ENCODE data around the gene MELK. TPM values are rescaled to one million over a fixed set of nuclear protein-coding genes. Genes with fewer than 3 reads are reported as not detected.

MELK gene
- total RNA-seq, 1 experiment from 2014 or later: 63.2 TPM

- Histone ChIP-seq H4K20me1 (ENCODE audit: insufficient read depth) (no peaks in the 10 kb centered on the region), H2AFZ (ENCODE audit: low read depth, low read length, poor library complexity, severe bottlenecking) (no peak overlapping the region), H3K9me3 (ENCODE audit: control insufficient read depth in 1 of 2, insufficient read depth in 1 of 2, low read depth in 1 of 2, low read length in 2 of 2) (no peaks in the 10 kb centered on the region), H3K4me1 (ENCODE audit: control insufficient read depth in 1 of 2, insufficient read depth in 2 of 2, low read length in 2 of 2) (no peaks in the 10 kb centered on the region), H3K9ac (ENCODE audit: low read length) (no peak overlapping the region), H3K4me3 (replicated peaks in 1 of 2; ENCODE audit: low read depth in 1 of 2, low read length in 2 of 2) (no peak overlapping the region), H3K27ac (ENCODE audit: low read depth, low read length) (no peak overlapping the region), H3K9me2 (ENCODE audit: insufficient read depth) (no peaks in the 10 kb centered on the region), H3K4me2 (ENCODE audit: low read length) (no peak overlapping the region), H3K79me2 (ENCODE audit: insufficient read depth, low read length) (no peaks in the 10 kb centered on the region), H3K27me3 (ENCODE audit: insufficient read depth, low read length) (0 out of 2 replicates have a peak, but pooled peaks cover 4% of the 10 kb centered on the region), H3K36me3 (ENCODE audit: control insufficient read depth in 1 of 2, insufficient read depth in 2 of 2, low read length in 2 of 2) (no peaks in the 10 kb centered on the region)
- BruUV-seq (replicated peaks): no TSS peak
- ChIA-PET POLR2A (no interaction called here), CTCF (no interaction called here), RAD21 (ENCODE audit: low non-redundant PET in 1 of 2, low total read pairs in 2 of 2, uncharacterized antibody in 2 of 2, unreplicated experiment in 2 of 2) (no interaction called here)
- no peak for DNase-seq (ENCODE audit: low read depth, low spot score)
- intact Hi-C loops (cut with micrococcal nuclease): no loop called here
- no peak for ATAC-seq
- no peak for TF ChIP-seq CBX3 (IDR thresholded peaks at IDR 0.05; ENCODE audit: low read depth)
- TF ChIP-seq ZNF274 (IDR thresholded peaks at IDR 0.05; ENCODE audit: low read depth, low read length): no peak
Measured at GRCh38 chr9:36716496-36716895, 143.8 kb downstream of the MELK start.

GRCh38 chr9:36717276-36717675 lies 144.6 kb downstream of the MELK start:
- Histone ChIP-seq H3K27me3 (ENCODE audit: insufficient read depth, low read length) (0 out of 2 replicates have a peak, but pooled peaks cover 4% of the 10 kb centered on the region), H3K9ac (ENCODE audit: low read length) (no peak overlapping the region), H3K36me3 (ENCODE audit: control insufficient read depth in 1 of 2, insufficient read depth in 2 of 2, low read length in 2 of 2) (no peaks in the 10 kb centered on the region), H3K9me3 (ENCODE audit: control insufficient read depth in 1 of 2, insufficient read depth in 1 of 2, low read depth in 1 of 2, low read length in 2 of 2) (no peaks in the 10 kb centered on the region), H3K4me3 (replicated peaks in 1 of 2; ENCODE audit: low read depth in 1 of 2, low read length in 2 of 2) (no peak overlapping the region), H3K4me2 (ENCODE audit: low read length) (no peak overlapping the region), H3K27ac (ENCODE audit: low read depth, low read length) (no peak overlapping the region), H4K20me1 (ENCODE audit: insufficient read depth) (no peaks in the 10 kb centered on the region), H3K9me2 (ENCODE audit: insufficient read depth) (no peaks in the 10 kb centered on the region), H3K79me2 (ENCODE audit: insufficient read depth, low read length) (no peaks in the 10 kb centered on the region), H3K4me1 (ENCODE audit: control insufficient read depth in 1 of 2, insufficient read depth in 2 of 2, low read length in 2 of 2) (no peaks in the 10 kb centered on the region), H2AFZ (ENCODE audit: low read depth, low read length, poor library complexity, severe bottlenecking) (no peak overlapping the region)
- CTCF ChIA-PET: no interaction called here
- intact Hi-C loops (cut with micrococcal nuclease): no loop called here
- POLR2A ChIA-PET: no interaction called here
- ATAC-seq (no peak), DNase-seq (ENCODE audit: low read depth, low spot score) (no peak)
- TF ChIP-seq ZNF274 (IDR thresholded peaks at IDR 0.05; ENCODE audit: low read depth, low read length) (no peak), EGR1 (IDR thresholded peaks at IDR 0.05; ENCODE audit: low read depth) (no peak), CBX3 (IDR thresholded peaks at IDR 0.05; ENCODE audit: low read depth) (no peak)
- RAD21 ChIA-PET (ENCODE audit: low non-redundant PET in 1 of 2, low total read pairs in 2 of 2, uncharacterized antibody in 2 of 2, unreplicated experiment in 2 of 2): no interaction called here
- BruUV-seq (replicated peaks): no TSS peak

GRCh38 chr9:36718612-36719011 lies 145.9 kb downstream of the MELK start:
- ChIA-PET POLR2A (no interaction called here), RAD21 (ENCODE audit: low non-redundant PET in 1 of 2, low total read pairs in 2 of 2, uncharacterized antibody in 2 of 2, unreplicated experiment in 2 of 2) (no interaction called here), CTCF (no interaction called here)
- no peak overlapping the region for H2AFZ ChIP-seq (ENCODE audit: low read depth, low read length, poor library complexity, severe bottlenecking)
- no peaks in the 10 kb centered on the region for H3K9me3 ChIP-seq (ENCODE audit: control insufficient read depth in 1 of 2, insufficient read depth in 1 of 2, low read depth in 1 of 2, low read length in 2 of 2)
- no TSS peak for BruUV-seq (replicated peaks)
- H3K27me3 ChIP-seq (ENCODE audit: insufficient read depth, low read length): 0 out of 2 replicates have a peak, but pooled peaks cover 4% of the 10 kb centered on the region
- H3K9me2 ChIP-seq (ENCODE audit: insufficient read depth): no peaks in the 10 kb centered on the region
- no peaks in the 10 kb centered on the region for H3K79me2 ChIP-seq (ENCODE audit: insufficient read depth, low read length)
- H3K4me1 ChIP-seq (ENCODE audit: control insufficient read depth in 1 of 2, insufficient read depth in 2 of 2, low read length in 2 of 2): no peaks in the 10 kb centered on the region
- no peak overlapping the region for H3K27ac ChIP-seq (ENCODE audit: low read depth, low read length)
- no peak for ATAC-seq
- no peak overlapping the region for H3K4me2 ChIP-seq (ENCODE audit: low read length)
- intact Hi-C loops (cut with micrococcal nuclease): no loop called here
- no peaks in the 10 kb centered on the region for H4K20me1 ChIP-seq (ENCODE audit: insufficient read depth)
- no peak overlapping the region for H3K4me3 ChIP-seq (replicated peaks in 1 of 2; ENCODE audit: low read depth in 1 of 2, low read length in 2 of 2)
- H3K9ac ChIP-seq (ENCODE audit: low read length): no peak overlapping the region
- H3K36me3 ChIP-seq (ENCODE audit: control insufficient read depth in 1 of 2, insufficient read depth in 2 of 2, low read length in 2 of 2): no peaks in the 10 kb centered on the region
- DNase-seq (ENCODE audit: low read depth, low spot score): no peak
- TF ChIP-seq MAX (IDR thresholded peaks at IDR 0.05) (no peak), CEBPB (IDR thresholded peaks at IDR 0.05; ENCODE audit: low read depth) (no peak), EZH2 (IDR thresholded peaks at IDR 0.05) (no peak), CBX3 (IDR thresholded peaks at IDR 0.05; ENCODE audit: low read depth) (no peak), ZNF274 (IDR thresholded peaks at IDR 0.05; ENCODE audit: low read depth, low read length) (no peak), YY1 (IDR thresholded peaks at IDR 0.05; ENCODE audit: extremely low read depth, insufficient replicate concordance, low read depth, low read length) (no peak), ZFX (IDR thresholded peaks at IDR 0.05) (no peak), TCF7L2 (IDR thresholded peaks at IDR 0.05; ENCODE audit: borderline replicate concordance, extremely low read depth, insufficient read depth, insufficient read length) (no peak), REST (IDR thresholded peaks at IDR 0.05; ENCODE audit: low read depth) (no peak), SIN3A (IDR thresholded peaks at IDR 0.05; ENCODE audit: low read depth) (no peak)
